Activated CD4-positive, alpha-beta T cell treated with anti-CD3 and anti-CD28 coated beads, Interleukin-2, amount 10 ng/mL, durations not matched to agents 24 days and 14 days (primary cell): ENCODE results near the gene FUT8. TPM values are rescaled to one million over a fixed set of nuclear protein-coding genes. Genes with fewer than 3 reads are reported as not detected.
"Not testable (repeated sequence)": the region's sequence is repeated elsewhere in the genome, so short reads cannot be mapped to it uniquely, and the experiment has no call there.

ENCODE experiments used
- DNase-seq: peaks from one replicate; pipeline ENCODE4 v3.0.0; 2022
- H3K27ac Mint-ChIP-seq: one replicate; pipeline ENCODE4 v1.8.0; 2022; ENCODE audit warnings: mild to moderate bottlenecking, mixed read lengths
- H3K27me3 Mint-ChIP-seq: one replicate; pipeline ENCODE4 v1.8.0; 2022; ENCODE audit warnings: mixed read lengths
- H3K36me3 Mint-ChIP-seq: one replicate; pipeline ENCODE4 v1.8.0; 2022; ENCODE audit warnings: low read depth, mild to moderate bottlenecking, mixed read lengths
- H3K4me1 Mint-ChIP-seq: one replicate; pipeline ENCODE4 v1.8.0; 2021; ENCODE audit warnings: mixed read lengths
- H3K4me3 Mint-ChIP-seq: one replicate; pipeline ENCODE4 v1.8.0; 2022; ENCODE audit warnings: mild to moderate bottlenecking, moderate library complexity, mixed read lengths
- H3K9me3 Mint-ChIP-seq: one replicate; pipeline ENCODE4 v1.8.0; 2021; ENCODE audit warnings: mixed read lengths
- intact Hi-C: fragments of 100-400 bp; cut with micrococcal nuclease; formaldehyde crosslinking; loops from one replicate; pipeline ENCODE4 v1.15.1; 2023
- total RNA-seq: library from RNA; stranded (reverse); gene quantifications from 2 replicates; pipeline ENCODE4 v1.2.3, GENCODE V29; 2022

The FUT8 gene
- total RNA-seq, 1 donor from 2014 or later, result 137 TPM

DNA sequence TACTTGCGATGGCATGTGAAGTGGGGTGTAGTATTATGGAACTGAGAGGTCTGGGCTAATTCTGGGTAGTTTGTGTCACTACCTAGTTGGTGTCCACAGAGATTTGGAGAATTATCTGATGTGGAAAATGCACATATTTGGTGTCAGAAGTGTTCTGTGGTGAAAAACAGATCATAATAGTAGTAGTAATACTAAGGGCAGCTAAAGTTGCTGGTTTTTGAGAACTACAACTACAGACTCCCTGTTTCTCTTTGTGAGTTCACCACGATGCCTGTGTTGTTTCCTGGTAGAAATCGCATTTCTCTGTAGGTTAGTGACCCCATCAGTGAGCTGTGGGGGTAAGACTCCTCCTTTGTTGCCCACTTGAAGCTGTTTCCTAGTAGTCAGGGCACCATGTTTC is 206.5 kb downstream of the FUT8 start:
- H3K36me3 Mint-ChIP-seq, result peaks cover 46% of the 10 kb centered on the region
- H3K4me3 Mint-ChIP-seq, result no peak overlapping the region
- intact Hi-C loops, result no loop called here

DNA sequence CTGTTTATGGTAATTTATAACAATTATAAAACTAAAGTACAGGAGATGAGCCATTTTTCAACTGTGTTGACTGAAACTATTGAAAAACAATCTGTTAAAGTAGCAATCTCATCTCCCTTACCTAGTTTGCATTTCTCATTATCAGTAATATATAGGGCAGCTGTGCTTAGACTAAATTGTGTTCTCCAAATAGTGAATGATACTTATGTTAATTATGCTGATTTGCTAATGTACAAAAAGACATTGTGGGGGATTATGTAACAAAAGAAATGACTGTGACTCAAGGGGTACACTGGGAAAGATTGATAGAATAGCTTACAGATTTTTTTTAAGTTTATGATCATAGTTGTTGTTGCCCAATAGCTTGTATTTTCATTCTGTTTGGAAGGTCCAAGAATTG is 207.7 kb downstream of the FUT8 start:
- H3K27ac Mint-ChIP-seq, result no peak overlapping the region
- no peak overlapping the region for H3K4me3 Mint-ChIP-seq
- no peaks in the 10 kb centered on the region for H3K27me3 Mint-ChIP-seq
- DNase-seq, result no peak
- no peaks in the 10 kb centered on the region for H3K9me3 Mint-ChIP-seq
- intact Hi-C loops, result no loop called here
- peaks cover 2% of the 10 kb centered on the region for H3K4me1 Mint-ChIP-seq
- H3K36me3 Mint-ChIP-seq, result peaks cover 42% of the 10 kb centered on the region

More for the DNA sequence above, 206.5 kb downstream of the FUT8 start:
- Mint-ChIP-seq H3K4me1 (peaks cover 2% of the 10 kb centered on the region), H3K27me3 (no peaks in the 10 kb centered on the region), H3K27ac (no peak overlapping the region), H3K9me3 (no peaks in the 10 kb centered on the region)
- no peak for DNase-seq

DNA sequence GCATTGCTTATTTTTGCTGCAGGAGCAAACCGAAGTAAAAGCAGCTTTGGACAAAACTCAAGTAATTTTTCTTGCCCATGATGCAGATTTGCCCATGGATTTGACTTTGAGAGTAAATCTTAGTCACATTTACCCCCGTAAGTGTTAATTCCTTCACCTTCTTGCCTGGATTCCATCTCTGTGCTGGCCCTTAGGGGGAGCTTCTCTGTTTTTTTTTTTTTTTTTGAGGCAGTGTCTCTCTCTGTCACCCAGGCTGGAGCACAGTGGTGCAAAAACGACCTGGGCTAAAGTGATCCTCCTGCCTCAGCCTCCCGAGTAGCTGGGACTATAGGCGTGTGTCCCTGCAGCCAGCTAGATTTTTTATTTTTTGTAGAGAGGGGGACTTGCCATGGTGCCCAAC is 210.2 kb downstream of the FUT8 start:
- intact Hi-C loops, result no loop called here
- Mint-ChIP-seq H3K4me3 (no peak overlapping the region), H3K9me3 (no peaks in the 10 kb centered on the region), H3K36me3 (peaks cover 25% of the 10 kb centered on the region), H3K27ac (no peak overlapping the region), H3K4me1 (peaks cover 2% of the 10 kb centered on the region), H3K27me3 (no peaks in the 10 kb centered on the region)
- DNase-seq, result no peak

DNA sequence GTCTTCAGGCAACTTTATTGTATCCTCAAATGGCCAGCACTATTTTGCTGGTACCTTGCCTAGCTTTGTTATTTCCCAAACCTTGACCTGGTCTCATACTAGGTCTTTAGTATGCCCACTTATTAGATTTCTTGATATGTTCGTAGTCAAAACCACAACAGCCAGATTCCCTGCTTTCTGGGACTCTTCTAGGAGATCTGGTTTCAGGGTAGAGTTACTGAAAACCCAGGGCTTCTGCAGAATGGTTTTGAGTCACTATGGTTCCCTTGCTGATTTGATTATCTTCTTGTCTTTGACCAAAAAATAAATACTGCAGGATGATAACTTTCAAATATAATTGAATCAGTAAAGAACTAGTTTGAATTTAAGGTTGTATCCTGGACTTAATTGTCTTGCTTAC is 211.2 kb downstream of the FUT8 start:
- intact Hi-C loops, result no loop called here
- Mint-ChIP-seq H3K4me3 (no peak overlapping the region), H3K27me3 (no peaks in the 10 kb centered on the region)

DNA sequence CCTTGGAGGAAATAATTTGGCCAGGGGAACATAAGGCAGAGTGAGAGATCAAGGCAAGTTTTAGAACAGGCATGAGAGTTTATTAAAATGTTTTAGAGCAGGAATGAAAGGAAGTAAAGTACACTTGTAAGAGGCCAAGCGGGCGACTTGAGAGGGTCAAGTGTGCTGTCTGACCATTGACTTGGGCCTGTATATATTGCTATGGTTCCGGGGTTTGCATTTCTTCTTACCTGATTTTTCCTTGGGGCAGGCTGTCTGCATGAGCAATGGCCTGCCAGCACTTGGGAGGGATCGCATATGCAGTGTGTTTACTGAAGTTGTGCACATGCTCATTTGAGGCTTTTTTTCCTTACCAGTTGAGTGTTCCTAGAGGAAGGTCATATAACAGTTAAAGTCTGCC is 214.8 kb downstream of the FUT8 start:
- H3K27me3 Mint-ChIP-seq, result no peaks in the 10 kb centered on the region
- H3K36me3 Mint-ChIP-seq, result peaks cover 17% of the 10 kb centered on the region
- H3K4me3 Mint-ChIP-seq, result no peak overlapping the region
- no peak for DNase-seq
- no peaks in the 10 kb centered on the region for H3K4me1 Mint-ChIP-seq
- peaks cover under 1% of the 10 kb centered on the region for H3K9me3 Mint-ChIP-seq
- intact Hi-C loops, result no loop called here
- no peak overlapping the region for H3K27ac Mint-ChIP-seq

More for the DNA sequence above, 211.2 kb downstream of the FUT8 start:
- no peaks in the 10 kb centered on the region for H3K9me3 Mint-ChIP-seq
- DNase-seq, result no peak
- H3K4me1 Mint-ChIP-seq, result peaks cover 2% of the 10 kb centered on the region
- H3K36me3 Mint-ChIP-seq, result peaks cover 22% of the 10 kb centered on the region
- H3K27ac Mint-ChIP-seq, result no peak overlapping the region

DNA sequence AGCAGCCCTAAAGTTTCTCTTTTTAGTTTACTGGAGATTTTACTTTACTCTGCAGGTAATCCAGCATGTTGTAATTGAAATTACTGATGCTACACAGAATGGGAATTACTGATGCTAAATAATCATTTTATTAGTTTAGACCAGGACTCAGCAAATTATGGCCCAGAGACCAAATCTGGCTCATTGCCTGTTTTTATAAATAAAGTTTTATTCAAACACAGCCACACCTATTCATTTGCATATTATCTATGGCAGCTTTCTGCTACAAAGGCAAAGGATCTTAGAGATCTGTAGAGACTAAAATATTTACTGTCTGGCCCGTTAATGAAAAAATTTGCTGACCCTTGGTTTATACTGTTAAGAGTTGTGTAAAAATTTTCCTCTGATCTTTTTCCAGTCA is 216.1 kb downstream of the FUT8 start:
- intact Hi-C loops, result no loop called here
- H3K27me3 Mint-ChIP-seq, result no peaks in the 10 kb centered on the region
- no peak overlapping the region for H3K4me3 Mint-ChIP-seq
- H3K36me3 Mint-ChIP-seq, result peaks cover 17% of the 10 kb centered on the region
- DNase-seq, result no peak
- peaks cover 4% of the 10 kb centered on the region for H3K9me3 Mint-ChIP-seq
- H3K27ac Mint-ChIP-seq, result no peak overlapping the region
- H3K4me1 Mint-ChIP-seq, result peaks cover 2% of the 10 kb centered on the region

DNA sequence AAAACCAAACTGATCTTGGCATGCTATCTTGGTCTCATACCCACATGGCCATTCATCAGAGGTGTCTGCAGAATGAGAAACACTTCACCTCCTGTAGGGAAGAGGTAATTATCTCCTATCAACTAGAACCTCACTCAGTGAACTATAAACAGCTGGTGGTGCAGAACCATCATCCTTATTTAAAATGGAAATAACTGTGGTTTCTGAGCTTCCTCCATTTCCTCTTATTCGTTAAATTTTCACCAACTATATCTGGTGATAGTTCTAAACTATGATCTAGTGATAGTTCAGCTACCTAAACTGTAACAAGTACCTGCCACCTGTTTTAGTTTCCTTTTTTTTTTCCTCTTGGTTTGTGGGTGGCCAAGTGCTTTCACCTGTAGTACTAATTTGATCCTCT is 218.5 kb downstream of the FUT8 start:
- peaks cover 5% of the 10 kb centered on the region for H3K9me3 Mint-ChIP-seq

DNA sequence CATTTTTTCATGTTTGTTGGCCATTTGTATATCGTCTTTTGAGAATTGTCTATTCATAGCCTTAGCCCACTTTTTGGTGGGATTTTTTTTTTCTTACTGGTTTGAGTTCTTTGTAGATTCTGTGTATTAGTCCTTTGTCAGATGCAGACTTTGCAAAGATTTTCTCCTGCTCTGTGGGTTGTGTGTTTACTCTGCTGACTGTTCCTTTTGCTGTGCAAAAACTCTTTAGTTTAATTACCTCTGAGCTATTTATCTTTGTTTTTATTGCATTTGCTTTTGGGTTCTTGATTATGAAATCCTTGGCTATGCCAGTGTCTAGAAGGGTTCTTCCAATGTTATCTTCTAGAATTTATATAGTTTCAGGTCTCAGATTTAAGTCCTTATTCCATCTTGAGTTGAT is 220.0 kb downstream of the FUT8 start:
- Mint-ChIP-seq H3K27ac (no peak overlapping the region), H3K9me3 (peaks cover 10% of the 10 kb centered on the region), H3K4me1 (peaks cover 21% of the 10 kb centered on the region), H3K27me3 (no peaks in the 10 kb centered on the region), H3K36me3 (peaks cover 39% of the 10 kb centered on the region), H3K4me3 (no peak overlapping the region)
- no peak for DNase-seq
- intact Hi-C loops, result loop anchor here (10.0 kb wide), 1 partner anchor 428 kb away; no protein-coding TSS in a partner anchor

More for the DNA sequence above, 218.5 kb downstream of the FUT8 start:
- peaks cover 33% of the 10 kb centered on the region for H3K36me3 Mint-ChIP-seq
- peaks cover 9% of the 10 kb centered on the region for H3K4me1 Mint-ChIP-seq
- H3K27ac Mint-ChIP-seq, result no peak overlapping the region
- H3K27me3 Mint-ChIP-seq, result no peaks in the 10 kb centered on the region
- intact Hi-C loops, result loop anchor here (10.0 kb wide), 1 partner anchor 426 kb away; no protein-coding TSS in a partner anchor
- H3K4me3 Mint-ChIP-seq, result no peak overlapping the region
- no peak for DNase-seq

DNA sequence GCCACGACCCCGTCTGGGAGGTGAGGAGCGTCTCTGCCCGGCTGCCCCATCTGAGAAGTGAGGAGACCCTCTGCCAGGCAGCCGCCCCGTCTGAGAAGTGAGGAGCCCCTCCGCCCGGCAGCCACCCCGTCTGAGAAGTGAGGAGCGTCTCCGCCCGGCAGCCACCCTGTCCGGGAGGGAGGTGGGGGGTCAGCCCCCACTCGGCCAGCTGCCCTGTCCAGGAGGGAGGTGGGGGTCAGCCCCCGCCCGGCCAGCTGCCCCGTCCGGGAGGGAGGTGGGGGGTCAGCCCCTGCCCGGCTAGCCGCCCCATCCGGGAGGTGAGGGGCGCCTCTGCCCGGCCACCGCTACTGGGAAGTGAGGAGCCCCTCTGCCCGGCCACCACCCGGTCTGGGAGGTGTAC is 221.1 kb downstream of the FUT8 start:
- Mint-ChIP-seq H3K36me3 (peaks cover 44% of the 10 kb centered on the region), H3K4me1 (peaks cover 32% of the 10 kb centered on the region)
- intact Hi-C loops, result loop anchor here (10.0 kb wide), 1 partner anchor 429 kb away; no protein-coding TSS in a partner anchor
- not testable (repeated sequence) for H3K27ac Mint-ChIP-seq, H3K4me3 Mint-ChIP-seq, DNase-seq, H3K9me3 Mint-ChIP-seq, H3K27me3 Mint-ChIP-seq

DNA sequence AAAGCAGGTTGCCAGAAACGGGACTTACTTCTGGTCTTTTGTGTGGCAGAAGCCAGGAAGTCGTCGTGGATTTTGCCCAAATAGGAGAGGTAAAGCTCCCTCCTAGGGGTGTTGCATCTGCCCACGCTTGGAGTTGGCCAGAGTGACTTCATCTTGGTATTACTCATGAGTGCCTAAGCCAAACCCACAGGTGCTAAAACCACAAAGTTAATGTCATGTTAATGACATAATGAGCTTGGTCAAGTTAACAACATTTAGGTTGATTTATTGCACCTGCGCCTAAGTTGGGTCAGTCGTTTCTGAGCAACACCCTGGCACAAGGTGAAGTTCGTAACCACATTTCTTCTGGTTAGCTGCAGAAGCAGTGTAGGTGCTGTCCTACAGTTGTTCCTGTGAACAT is 225.2 kb downstream of the FUT8 start:
- H3K4me3 Mint-ChIP-seq, result peak overlapping the region; percentile 23
- intact Hi-C loops, result loop anchor here (5.0 to 10.0 kb wide), 3 partner anchors 120 to 433 kb away; no protein-coding TSS in a partner anchor
- peaks cover 44% of the 10 kb centered on the region for H3K4me1 Mint-ChIP-seq

DNA sequence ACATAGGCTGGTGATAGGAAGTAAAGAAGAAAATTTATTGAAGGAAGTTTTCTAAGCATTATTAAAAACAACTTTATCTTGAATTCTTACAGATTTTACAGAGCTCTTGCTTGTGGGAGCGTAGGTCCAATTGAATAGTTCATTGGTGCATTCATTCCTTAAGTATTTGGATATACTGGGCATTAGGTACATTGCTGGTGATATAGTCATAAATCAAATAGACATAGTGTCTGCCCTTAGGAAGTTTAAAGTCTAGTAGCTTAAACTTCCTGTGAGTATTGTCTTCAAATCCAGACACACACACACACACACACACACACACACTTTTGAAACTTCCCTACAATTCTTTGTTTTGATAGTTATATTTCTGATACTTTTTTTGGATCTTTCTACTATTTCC is 226.7 kb downstream of the FUT8 start:
- intact Hi-C loops, result loop anchor here (5.0 to 10.0 kb wide), 3 partner anchors 122 to 434 kb away; no protein-coding TSS in a partner anchor
- peaks cover 8% of the 10 kb centered on the region for H3K9me3 Mint-ChIP-seq
- H3K27ac Mint-ChIP-seq, result no peak overlapping the region
- peaks cover 44% of the 10 kb centered on the region for H3K4me1 Mint-ChIP-seq
- peaks cover 51% of the 10 kb centered on the region for H3K36me3 Mint-ChIP-seq
- no peak overlapping the region for H3K4me3 Mint-ChIP-seq
- no peaks in the 10 kb centered on the region for H3K27me3 Mint-ChIP-seq
- DNase-seq, result no peak

More for the DNA sequence above, 225.2 kb downstream of the FUT8 start:
- Mint-ChIP-seq H3K27ac (peak overlapping the region; percentile 77), H3K9me3 (peaks cover 8% of the 10 kb centered on the region), H3K36me3 (peaks cover 50% of the 10 kb centered on the region), H3K27me3 (no peaks in the 10 kb centered on the region)
- peak; percentile 77 for DNase-seq

DNA sequence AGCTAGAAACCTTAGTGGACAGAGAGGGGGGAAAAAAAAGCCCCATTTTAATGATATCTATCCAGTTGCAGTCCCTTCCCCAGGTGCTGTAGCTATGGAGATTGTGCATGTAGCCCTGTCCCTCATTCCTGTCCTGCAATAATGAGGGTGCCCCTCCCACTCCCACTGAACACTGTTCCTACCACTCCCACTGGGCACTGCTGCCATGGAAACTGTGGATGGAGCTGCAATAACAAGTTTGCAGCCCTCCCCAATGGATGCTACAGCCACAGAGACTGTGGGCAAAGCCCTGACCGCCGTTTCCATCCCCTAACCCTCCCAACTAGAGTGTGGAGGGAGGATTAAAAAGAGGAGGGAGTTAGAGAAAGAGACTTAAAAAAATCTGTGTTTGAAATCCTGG is 238.3 kb downstream of the FUT8 start:
- H3K27me3 Mint-ChIP-seq, result no peaks in the 10 kb centered on the region
- no peak overlapping the region for H3K4me3 Mint-ChIP-seq
- no peak overlapping the region for H3K27ac Mint-ChIP-seq
- peaks cover 46% of the 10 kb centered on the region for H3K36me3 Mint-ChIP-seq
- intact Hi-C loops, result no loop called here
- no peak for DNase-seq
- H3K4me1 Mint-ChIP-seq, result peaks cover 2% of the 10 kb centered on the region
- peaks cover 5% of the 10 kb centered on the region for H3K9me3 Mint-ChIP-seq

DNA sequence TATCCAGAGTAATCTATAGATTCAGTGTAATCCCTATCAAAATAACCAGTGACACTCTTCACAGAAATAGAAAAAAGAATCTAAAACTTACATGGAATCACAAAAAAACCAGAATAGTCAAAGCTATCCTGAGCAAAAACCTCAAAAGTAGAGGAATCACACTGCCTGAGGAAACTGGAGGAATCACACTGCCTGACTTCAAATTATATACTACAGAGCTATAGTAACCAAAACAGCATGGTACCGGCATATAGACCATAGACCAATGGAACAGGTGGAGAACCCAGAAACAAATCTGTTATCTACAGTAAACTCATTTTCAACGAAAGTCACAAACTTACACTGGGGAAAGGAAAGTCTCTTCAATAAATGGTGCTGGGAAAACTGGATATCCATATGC is 244.0 kb downstream of the FUT8 start:
- Mint-ChIP-seq H3K27ac (no peak overlapping the region), H3K9me3 (peaks cover 14% of the 10 kb centered on the region), H3K36me3 (peaks cover 46% of the 10 kb centered on the region), H3K4me1 (no peaks in the 10 kb centered on the region), H3K4me3 (no peak overlapping the region), H3K27me3 (no peaks in the 10 kb centered on the region)
- no peak for DNase-seq
- intact Hi-C loops, result no loop called here

DNA sequence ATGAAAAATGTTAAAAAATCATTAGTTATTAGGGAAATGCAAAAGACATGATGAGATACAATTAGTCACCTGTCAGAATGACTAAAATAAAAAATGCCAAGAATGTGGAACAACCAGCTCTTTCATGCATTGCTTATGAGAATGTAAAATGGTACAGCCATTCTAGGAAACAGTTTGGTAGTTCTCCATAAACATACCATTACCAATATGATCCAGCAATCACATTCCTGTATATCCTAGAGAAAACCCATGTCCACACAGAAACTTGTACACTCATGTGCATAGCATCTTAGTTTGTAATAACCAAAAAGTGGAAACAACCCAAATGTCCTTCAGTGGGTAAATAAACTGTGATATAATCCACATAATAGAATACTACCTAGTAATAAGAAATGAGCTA is 245.7 kb downstream of the FUT8 start:
- H3K4me3 Mint-ChIP-seq, result no peak overlapping the region
- DNase-seq, result no peak
- intact Hi-C loops, result no loop called here
- peaks cover 9% of the 10 kb centered on the region for H3K9me3 Mint-ChIP-seq
- H3K27ac Mint-ChIP-seq, result no peak overlapping the region
- H3K4me1 Mint-ChIP-seq, result no peaks in the 10 kb centered on the region
- H3K27me3 Mint-ChIP-seq, result no peaks in the 10 kb centered on the region
- H3K36me3 Mint-ChIP-seq, result peaks cover 35% of the 10 kb centered on the region

DNA sequence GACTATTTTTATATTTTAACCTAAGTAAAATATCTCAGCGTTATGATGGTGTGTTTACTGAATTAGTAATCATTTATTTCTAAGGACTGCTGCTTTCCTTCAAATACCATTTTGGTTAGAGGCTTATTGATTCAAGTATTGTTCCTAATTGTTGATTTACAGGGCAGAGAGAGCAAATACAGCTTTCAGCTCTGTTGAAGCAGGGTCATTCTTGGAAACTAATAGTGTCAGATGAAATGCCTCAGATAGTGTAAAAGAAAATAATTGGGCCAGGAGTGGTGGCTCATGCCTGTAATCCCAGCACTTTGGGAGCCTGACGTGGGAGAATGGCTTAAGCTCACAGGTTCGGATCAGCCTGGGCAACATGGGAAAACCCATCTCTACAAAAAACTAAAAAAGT is 249.3 kb downstream of the FUT8 start:
- peaks cover 8% of the 10 kb centered on the region for H3K9me3 Mint-ChIP-seq
- no peak overlapping the region for H3K4me3 Mint-ChIP-seq
- intact Hi-C loops, result no loop called here
- peaks cover 18% of the 10 kb centered on the region for H3K36me3 Mint-ChIP-seq
- H3K27me3 Mint-ChIP-seq, result no peaks in the 10 kb centered on the region
- no peak overlapping the region for H3K27ac Mint-ChIP-seq
- H3K4me1 Mint-ChIP-seq, result no peaks in the 10 kb centered on the region
- no peak for DNase-seq
